Activated CD8-positive, alpha-beta memory T cell treated with anti-CD3 and anti-CD28 coated beads, Interleukin-2, amount 50 U/mL, for 48 hours (primary cell): ENCODE data around the gene SMCP.

Experiments
- DNase-seq: peaks from one replicate; pipeline ENCODE4 v3.0.0-alpha.2; 2020

SMCP gene

GRCh38 chr1:152886758-152887409 lies 8.8 kb downstream of the SMCP start:
- DNase-seq, result no peak

- DNase-seq, result no peak
These were observed 10.0 kb downstream of the SMCP start for GRCh38 chr1:152888126-152888525.

GRCh38 chr1:152899027-152899426 lies 20.9 kb downstream of the SMCP start:
- no peak for DNase-seq

GRCh38 chr1:152899883-152900282 lies 21.8 kb downstream of the SMCP start:
- no peak for DNase-seq

- no peak for DNase-seq
These were observed 23.5 kb downstream of the SMCP start for GRCh38 chr1:152901631-152902030.

- DNase-seq, result no peak
These were observed 24.5 kb downstream of the SMCP start for GRCh38 chr1:152902636-152903035.

- DNase-seq, result no peak
These were observed 26.7 kb downstream of the SMCP start for GRCh38 chr1:152904688-152905440.

- DNase-seq, result no peak
These were observed 28.0 kb downstream of the SMCP start for GRCh38 chr1:152906023-152906565.

GRCh38 chr1:152907686-152908601 lies 29.8 kb downstream of the SMCP start, which contains the start of gene IVL:
Gene IVL (plus strand): TSS chr1:152908546. CDS start chr1:152909798, 1,252 bp downstream.
- DNase-seq, result no peak

- DNase-seq, result no peak
These were observed 31.1 kb downstream of the SMCP start for GRCh38 chr1:152909206-152909605.

GRCh38 chr1:152912471-152912870 lies 34.3 kb downstream of the SMCP start:
- no peak for DNase-seq

- DNase-seq, result no peak
These were observed 34.8 kb downstream of the SMCP start for GRCh38 chr1:152912900-152913299.

- no peak for DNase-seq
These were observed 39.7 kb downstream of the SMCP start for GRCh38 chr1:152917794-152918193.

- no peak for DNase-seq
These were observed 40.9 kb downstream of the SMCP start for GRCh38 chr1:152919071-152919470.

GRCh38 chr1:152924191-152924590 lies 46.1 kb downstream of the SMCP start:
- DNase-seq, result no peak

GRCh38 chr1:152926091-152926490 lies 48.0 kb downstream of the SMCP start:
- no peak for DNase-seq

- DNase-seq, result no peak
These were observed 50.5 kb downstream of the SMCP start for GRCh38 chr1:152928671-152929070.

- DNase-seq, result no peak
These were observed 54.2 kb downstream of the SMCP start for GRCh38 chr1:152932170-152932811.

GRCh38 chr1:152933196-152933595 lies 55.1 kb downstream of the SMCP start:
- no peak for DNase-seq
